NCI-H748 treated with DMSO at 0.1 percent for 48 hours (cell line): ENCODE measurements around the gene MTRFR.

ENCODE experiments used
- DNase-seq: peaks from one replicate; lab custom pipeline; 2025; lab: John Stamatoyannopoulos, UW

The MTRFR gene

GRCh38 chr12:123270214-123271000 lies 37.2 kb downstream of the MTRFR start:
- DNase-seq, result no peak

GRCh38 chr12:123271001-123271668 lies 37.9 kb downstream of the MTRFR start:
- DNase-seq, result peak; percentile 14

GRCh38 chr12:123273166-123273565 lies 39.9 kb downstream of the MTRFR start:
- DNase-seq, result no peak

GRCh38 chr12:123278101-123278627 lies 44.9 kb downstream of the MTRFR start:
- DNase-seq, result no peak

GRCh38 chr12:123280971-123281370 lies 47.7 kb downstream of the MTRFR start:
- DNase-seq, result no peak

- DNase-seq, result no peak
These were observed 48.9 kb downstream of the MTRFR start for GRCh38 chr12:123282111-123282510.

- DNase-seq, result no peak
These were observed 50.2 kb downstream of the MTRFR start for GRCh38 chr12:123283461-123283860.

- DNase-seq, result no peak
These were observed 51.4 kb downstream of the MTRFR start for GRCh38 chr12:123284669-123285068.

GRCh38 chr12:123286652-123287373 lies 53.6 kb downstream of the MTRFR start:
- no peak for DNase-seq

GRCh38 chr12:123288751-123289346 lies 55.6 kb downstream of the MTRFR start:
- no peak for DNase-seq

GRCh38 chr12:123289911-123290310 lies 56.7 kb downstream of the MTRFR start:
- DNase-seq, result no peak

GRCh38 chr12:123293178-123293760 lies 60.0 kb downstream of the MTRFR start:
- no peak for DNase-seq

- no peak for DNase-seq
These were observed 71.9 kb downstream of the MTRFR start for GRCh38 chr12:123305136-123305535.

GRCh38 chr12:123306200-123306599 lies 73.0 kb downstream of the MTRFR start:
- no peak for DNase-seq
